Activated CD8-positive, alpha-beta memory T cell treated with anti-CD3 and anti-CD28 coated beads for 4 hours (primary cell): ENCODE measurements around the gene PTCHD4.
"Not testable (repeated sequence)": the region's sequence is repeated elsewhere in the genome, so short reads cannot be mapped to it uniquely, and the experiment has no call there.

Experiments
- DNase-seq, 2 donors: peaks; one replicate each; pipeline ENCODE4 v3.0.0-alpha.2; 2020; ENCODE audit warnings: low read depth in 2 of 2

PTCHD4 gene

DNA sequence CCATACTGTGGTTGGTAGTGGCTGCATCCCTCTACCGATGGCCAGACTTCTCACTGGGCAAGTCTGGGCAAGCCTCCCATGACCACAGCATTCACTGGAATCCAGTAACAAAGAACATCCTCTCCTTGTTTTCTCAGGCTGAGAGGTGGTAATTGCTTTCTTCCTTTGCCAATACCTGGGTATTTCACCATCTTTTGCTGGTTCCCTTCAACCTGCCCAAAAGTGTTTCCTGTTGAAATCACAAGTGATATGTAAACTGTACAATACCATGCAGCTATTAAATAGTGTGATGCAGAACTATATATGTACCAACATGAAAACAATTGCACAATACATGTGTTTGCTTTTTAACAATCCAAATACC is at the start of gene PTCHD4:
Gene PTCHD4 (minus strand): TSS at position 55 of the 364 bp plus-strand sequence. CDS start 42,240 bp downstream, outside the sequence.
- no peak for DNase-seq

DNA sequence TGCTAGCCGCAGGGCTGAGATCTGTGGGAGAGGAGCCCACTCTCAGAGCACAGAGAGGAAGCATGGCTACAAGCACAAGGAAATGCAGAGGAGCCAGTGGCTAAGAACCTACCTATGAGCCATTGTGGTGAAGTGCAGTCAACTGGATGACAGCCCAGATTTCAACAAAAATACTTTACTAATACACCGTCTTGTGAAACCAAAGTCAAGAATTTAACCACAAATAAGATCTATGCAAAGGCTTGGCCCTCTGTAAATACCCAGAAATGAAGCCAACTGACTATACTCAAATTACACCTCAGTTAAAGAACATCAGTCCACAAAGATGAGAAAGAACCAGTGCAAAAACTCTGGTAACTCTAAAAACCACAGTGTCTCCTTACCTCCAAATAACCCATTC is 40.1 kb upstream of the PTCHD4 start:
- no peak for DNase-seq

DNA sequence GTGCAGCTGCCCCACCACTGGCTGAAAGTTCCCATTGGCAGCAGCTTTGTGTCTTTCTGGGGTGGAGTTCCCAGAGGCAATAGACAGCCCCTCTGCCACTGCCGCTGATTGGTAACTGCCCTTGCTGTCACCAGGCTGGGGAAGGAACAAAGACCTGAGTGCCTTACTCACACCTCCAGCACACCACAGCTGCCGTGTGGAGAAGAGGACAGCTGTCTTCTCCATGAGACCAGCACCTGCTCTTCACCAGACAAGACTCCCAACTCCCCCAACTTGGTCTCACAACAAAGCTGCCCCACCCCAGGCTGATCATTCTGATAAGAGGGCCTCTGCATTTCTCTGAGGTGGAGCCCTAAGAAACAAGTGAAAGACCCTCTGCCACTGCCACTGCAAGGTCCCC is 39.7 kb upstream of the PTCHD4 start:
- DNase-seq: no peak

DNA sequence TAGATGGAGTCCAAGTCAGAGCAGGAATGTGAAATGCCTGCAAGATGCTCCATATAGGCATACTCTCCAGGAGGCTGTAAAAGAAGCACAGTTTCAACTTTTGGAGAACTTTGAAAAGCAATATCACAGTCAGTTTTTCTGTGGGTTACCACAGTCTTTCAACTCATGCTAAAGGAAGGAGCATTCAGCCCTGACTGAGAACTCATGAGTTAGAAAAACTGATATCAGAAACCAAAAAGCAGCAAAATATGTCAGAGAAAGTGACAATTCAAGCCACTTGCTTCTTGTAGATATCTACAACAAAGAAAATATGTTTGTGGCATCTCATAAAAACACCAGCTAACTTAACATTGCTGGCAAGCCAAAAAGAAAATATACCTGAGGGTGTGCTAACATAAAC is 36.1 kb upstream of the PTCHD4 start:
- no peak for DNase-seq

DNA sequence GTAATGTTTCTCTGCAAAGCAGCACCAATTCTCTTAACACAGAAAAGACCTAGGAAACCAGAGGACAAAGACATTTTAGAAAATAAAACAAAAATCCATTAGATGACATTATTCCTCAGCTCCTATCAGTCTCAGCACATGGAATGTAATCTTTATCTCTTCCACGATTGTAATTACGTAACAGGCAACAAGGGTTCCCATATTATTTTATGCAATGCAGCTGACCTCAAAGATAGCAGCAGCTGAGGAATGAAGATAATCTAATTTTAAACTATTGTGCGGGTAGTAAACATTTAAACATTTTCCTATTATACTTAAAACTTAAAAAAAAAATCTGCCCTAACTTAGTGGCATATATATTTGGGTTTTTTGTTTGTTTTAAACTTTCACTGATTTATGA is 33.0 kb upstream of the PTCHD4 start:
- DNase-seq: no peak

DNA sequence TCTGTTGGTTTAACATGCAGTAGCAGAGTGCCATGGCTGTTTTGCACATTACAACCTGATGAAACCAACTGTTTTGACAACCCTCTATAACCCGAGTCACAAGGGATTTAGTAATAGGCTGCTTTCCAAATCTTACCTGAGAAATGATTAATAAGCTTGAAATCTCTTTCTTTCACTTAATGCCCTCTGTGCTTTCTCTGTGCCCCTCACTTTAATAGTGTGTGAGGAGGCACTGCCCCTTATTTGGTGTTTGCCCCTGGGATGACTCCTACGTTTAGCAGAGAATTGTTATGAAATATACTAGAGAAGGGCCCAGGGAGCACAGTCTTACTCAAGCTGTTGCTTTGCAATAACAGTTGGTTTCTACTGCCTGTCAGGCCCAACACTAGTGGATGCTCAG is 31.0 kb upstream of the PTCHD4 start:
- no peak for DNase-seq

DNA sequence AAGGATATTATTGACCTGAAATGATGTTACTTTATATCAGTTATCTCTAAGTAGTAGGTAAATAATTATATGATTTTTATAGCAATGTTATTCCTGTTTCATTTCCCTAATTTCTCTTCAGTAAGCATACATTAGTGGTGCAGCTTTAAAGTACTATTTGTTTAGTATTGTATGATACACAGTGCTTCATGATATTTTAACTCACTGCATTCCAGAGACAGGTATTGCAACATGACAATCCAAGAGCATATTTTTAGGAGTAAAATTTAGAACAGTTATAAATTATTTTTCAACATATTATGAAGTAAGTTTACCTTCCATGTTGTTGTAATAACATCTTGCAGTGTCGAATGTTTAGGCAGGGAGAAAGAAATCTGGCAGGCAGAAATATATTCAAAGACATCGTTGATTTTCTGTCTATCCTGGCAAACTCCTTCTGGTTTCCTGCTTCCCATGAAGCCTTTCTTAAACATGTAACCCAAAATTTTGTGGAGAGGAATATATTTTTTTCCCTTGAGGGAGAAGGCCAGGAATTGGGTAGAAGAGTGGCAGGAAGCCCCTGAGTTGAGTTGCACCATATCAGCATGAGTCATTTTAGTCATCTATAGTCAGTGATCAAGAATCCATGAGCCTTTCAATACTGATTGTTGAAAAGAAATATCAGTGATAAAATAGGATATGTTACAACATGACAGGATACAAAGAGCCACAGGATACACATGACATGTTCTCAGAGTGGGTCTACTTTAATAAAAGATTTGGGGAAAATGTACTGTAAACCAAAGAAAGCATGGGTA is 29.0 kb upstream of the PTCHD4 start:
- no peak for DNase-seq

DNA sequence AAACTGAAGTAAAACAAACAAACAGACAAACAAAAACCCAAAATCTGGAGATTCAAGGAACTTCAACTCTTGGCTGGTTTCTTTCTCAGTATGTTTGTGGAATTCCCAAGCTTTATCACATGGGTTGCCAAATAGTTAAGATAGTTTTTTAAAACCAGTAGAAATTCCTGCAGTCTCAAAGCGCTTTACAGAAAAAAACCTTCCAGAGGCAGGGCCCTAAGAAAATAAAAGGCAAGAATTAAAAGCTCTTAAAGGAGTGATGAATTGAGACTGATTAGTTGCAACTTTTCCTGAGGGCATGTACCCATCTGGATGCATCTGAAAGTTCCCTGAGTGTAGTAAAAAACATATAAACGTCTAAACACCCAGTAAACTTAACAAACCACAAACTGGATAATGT is 25.9 kb upstream of the PTCHD4 start:
- no peak for DNase-seq

DNA sequence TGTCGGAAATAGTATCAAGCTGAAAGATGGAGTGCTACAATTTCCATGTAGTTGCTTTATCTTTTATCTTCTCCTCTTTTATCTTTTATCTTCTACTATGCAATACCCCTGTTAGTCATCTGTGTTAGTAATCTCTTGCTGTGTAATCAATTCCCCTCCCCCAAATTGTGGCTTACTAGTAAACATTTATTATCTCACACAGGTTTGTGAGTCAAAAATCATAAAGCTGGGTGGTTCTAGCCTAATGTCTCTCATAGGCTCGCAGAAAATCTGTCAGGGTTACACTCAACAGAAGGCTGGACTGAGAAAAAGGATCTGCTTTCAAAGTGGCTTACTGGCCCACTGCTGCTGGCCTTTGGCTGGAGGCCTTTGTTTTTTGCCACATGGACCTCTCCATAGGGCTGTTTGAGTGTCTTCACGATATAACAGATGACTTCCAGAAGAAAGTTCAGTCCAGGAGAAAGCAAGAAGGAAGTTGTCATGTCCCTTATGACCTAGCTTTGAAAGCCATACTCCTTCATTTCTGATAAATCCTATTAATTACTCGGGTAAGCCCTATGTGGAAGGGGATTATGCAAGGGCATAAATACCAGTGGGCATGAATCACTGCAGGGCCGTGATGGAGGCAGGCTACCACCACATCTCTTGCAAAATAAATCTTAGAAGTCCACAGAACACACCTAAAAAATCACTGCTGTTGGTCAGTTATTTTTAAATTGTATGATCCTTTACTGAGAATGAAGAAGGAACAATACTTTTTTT is 24.5 kb upstream of the PTCHD4 start:
- no peak for DNase-seq

DNA sequence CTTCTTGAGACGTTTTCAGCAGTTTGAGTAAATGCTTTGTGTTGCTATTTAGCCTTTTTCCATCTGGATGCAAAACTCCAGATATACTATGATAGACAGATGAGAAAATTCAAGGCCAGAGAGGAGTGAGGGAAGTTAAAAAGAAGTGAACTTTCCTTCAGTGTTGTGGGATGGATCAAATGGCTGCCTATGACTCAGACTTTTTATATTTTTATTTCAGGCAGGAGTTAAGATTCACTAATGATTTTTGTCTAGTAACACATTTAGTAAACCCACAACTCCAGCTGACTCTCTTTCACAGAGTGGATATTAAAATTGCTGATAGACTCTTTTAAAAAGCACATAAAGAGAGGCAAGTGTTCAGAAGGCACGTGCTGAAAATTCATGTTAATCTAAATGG is 23.2 kb upstream of the PTCHD4 start:
- no peak for DNase-seq

DNA sequence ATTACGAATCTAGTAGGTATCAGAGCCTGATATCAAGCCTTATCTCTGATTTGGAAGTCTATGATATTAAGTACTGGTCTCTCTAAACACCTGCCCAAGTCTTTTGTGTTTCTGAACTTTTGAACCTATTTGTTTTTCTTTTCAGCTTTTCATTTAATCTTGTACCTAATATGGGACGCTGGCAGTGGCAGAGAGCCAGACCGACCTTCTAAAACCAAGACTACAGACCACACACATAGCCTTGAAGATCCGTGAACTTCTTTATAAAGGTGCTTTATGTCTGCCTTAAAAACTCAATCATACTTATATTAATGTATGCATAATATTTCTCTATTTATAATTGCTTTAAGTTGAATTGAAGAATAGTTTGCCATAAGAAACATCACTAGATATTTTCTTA is 12.6 kb upstream of the PTCHD4 start:
- DNase-seq: no peak

DNA sequence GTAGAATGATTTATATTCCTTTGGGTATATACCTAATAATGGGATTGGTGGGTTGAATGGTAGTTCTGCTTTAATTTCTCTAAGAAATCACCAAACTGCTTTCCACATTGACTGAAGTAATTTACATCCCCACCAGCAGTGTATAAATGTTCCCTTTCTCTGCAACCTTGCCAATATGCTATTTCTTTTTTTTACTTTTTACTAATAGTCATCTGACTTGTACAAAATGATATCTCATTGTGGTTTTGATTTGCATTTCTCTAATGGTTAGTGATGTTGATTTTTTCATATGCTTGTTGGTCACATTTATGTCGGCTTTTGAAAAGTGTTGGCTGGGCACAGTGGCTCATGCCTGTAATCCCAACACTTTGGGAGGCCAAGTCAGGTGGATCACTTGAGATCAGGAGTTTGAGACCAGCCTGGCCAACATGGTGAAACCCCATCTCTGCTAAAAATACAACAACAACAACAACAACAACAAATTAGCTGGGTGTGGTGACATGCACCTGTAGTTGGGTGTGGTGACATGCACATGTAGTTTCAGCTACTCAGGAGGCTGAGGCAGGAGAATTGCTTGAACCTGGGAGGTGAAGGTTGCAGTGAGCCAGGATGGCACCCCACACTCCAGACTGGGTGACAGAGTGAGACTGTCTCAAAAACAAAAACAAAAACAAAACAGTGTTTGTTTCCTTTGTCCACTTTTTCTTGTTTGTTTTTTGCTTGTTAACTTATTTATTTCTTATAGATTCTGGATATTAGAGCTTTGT is 11.2 kb upstream of the PTCHD4 start:
- not testable (repeated sequence) for DNase-seq

DNA sequence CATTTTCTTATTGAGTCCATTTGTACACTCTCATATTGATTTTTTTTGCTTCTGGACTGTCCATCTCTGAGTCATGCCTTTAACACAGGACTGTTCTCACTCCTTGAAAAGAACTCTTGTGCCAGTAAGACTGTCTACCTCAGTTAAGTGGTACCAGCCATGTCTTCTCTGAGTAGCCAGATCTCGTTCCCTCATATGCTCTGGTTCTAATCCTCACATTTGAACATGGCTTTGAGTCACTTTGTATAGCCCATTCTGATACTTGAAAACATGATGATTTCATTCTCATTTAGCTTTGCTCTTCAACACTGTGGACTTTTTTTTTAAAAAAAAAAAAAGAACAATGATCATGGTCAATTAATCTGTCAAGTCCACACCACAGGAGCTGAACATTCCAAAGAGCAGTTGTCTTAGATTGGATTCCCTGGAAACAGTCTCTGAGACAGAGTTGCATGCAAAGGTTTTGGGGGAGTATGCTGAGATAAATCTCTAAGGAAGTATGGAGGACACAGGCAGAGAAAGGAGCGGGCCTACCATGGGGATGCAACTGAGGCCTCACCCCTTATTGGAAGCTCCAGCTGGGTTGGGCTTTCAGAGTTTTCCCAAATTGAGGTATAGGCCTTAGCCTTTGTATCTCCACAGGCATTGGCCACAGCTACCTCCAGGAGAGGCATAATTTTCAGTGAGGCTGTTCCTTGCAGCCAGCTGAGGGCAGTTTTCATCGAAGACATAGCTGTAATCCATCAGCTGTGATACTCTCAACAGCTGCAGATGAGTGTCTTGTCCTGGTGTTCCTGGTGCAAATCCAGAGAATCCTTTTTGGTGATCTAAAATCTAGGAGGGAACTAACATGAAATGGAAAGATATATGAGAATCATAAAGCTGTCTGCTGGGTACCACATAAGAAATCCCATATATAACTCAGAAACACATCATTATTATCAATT is 6.0 kb upstream of the PTCHD4 start:
- no peak for DNase-seq

DNA sequence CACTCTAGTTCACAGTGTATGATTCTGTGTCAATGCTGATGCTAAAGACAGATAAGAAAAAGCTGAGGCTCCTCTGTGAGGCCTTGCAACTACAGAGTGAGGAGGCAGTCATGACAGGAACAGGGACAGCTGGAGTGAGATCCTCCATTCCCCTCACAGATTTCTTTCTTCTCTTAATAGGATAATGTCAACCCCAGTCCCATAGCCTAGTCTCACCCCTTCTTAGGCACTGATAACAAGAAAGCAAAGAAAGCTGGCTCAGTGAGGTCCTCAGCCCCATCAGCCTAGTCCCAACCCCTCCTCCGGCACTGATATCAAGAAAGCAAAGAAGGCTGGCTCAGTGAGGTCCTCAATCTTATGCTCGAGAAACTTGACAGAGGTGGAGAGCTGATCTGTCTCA is 2.1 kb upstream of the PTCHD4 start:
- DNase-seq: no peak

DNA sequence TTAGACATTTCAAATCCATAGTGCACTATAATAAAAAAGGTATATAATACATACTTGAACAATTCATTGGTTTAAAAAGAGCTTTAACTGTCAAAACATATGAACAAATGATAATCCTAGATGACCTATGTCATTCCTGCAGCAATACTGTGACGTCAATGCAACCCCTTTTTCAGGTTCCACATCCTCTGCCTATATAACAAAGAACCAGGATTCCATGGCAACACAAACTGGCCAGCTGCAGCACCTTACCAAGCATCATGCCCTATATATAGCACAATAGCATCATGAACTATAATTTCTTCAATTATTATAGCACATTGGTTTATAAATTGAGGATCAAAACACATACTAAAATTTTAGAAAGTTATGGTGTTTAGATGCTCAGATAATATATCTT is 578 bp upstream of the PTCHD4 start:
- DNase-seq: no peak

DNA sequence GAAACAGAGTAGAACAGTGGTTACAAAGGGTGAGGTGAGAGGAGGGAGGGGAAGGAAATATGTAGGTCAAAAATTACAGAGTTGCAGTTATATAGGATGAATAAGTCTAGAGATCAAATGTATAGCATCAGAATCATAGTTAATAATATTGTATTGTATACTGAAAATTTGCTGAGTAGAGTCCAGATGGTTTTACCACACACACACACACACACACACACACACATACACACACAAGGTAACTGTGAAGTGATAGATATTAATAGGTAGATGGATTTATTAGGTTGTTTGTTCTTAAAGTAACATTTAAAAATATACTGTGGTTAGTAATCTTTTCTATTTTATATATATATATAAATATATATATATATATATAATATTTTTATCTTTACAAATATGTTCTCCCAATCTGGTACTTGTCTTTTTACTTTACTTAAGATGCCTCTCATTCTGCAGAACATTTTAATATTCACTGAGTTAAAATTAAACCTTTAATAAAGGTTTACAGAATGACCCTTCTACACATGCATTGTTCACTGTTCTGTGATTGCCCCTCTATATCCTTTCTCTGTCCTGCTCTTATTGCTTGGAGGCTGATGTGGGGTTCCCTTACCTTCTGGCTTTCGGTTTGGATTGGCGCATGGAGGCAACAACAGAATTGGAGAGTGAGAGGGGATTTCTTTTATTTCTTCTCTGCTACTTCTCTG is 408 bp downstream of the PTCHD4 start:
- no peak for DNase-seq

DNA sequence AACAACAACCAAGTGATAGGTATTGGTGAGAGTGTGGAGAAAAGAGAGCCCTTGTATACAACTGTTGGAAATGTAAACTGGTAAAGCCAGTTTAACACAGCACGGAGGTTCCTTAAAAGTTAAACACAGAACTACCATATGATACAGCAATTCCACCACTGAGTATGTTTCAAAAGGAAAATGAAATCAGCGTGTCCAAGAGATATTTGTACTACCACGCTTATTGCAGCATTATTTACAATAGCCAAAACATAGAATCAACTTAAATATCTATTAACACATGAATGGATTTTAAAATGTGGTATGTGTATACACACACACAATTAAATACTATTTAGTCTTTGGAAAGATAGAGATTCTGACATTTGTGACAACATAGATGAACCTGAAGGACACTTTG is 1.1 kb downstream of the PTCHD4 start:
- DNase-seq: no peak

DNA sequence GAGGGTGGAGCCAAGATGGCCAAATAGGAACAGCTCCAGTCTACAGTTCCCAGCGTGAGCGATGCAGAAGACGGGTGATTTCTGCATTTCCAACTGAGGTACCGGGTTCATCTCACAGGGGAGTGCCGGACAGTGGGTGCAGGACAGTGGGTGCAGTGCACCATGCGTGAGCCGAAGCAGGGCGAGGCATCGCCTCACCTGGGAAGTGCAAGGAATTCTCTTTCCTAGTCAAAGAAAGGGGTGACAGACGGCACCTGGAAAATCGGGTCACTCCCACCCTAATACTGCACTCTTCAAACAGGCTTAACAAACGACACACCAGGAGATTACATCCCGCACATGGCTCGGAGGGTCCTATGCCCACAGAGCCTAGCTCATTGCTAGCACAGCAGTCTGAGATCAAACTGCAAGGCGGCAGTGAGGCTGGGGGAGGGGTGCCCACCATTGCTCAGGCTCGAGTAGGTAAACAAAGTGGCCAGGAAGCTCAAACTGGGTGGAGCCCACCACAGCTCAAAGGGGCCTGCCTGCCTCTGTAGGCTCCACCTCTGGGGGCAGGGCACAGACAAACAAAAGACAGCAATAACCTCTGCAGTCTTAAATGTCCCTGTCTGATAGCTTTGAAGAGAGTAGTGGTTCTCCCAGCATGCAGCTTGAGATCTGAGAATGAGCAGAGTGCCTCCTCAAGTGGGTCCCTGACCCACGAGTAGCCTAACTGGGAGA is 8.4 kb downstream of the PTCHD4 start:
- DNase-seq: not testable (repeated sequence)

DNA sequence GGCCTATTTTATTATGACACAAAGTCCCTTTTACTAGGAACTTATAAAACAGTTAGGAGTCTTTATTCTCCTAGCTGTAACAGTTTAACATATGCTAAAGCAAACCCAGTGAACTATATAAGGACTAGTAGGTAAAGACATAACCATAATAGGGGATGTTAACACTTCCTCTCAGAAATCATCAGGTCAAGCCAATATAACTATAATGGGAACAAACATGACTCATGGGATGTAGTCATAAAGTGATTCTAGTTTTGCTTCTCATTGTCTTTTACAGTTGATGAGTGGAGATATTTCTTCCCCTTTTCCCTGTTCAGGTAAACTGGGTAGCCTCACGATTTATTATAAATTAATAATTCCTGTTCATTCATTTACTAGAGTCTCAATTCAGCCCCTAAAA is 9.7 kb downstream of the PTCHD4 start:
- DNase-seq: no peak

DNA sequence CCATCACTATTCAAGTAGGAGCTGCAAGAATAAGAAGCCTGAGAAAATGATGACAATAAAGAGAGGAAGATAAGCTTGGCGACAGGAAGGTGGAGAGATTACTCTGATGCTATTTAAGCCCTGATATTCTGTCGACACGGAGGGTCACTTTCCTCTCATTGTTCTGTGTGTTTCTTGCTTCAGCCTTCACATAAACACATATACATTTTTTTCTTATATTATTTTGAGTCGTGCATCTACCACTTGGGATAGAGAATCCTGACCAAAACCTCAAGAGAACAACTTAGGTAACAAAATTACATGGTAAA is 10.5 kb downstream of the PTCHD4 start:
- no peak for DNase-seq
